Nephron (organoid): ENCODE measurements around the gene MAST3.

Experiments
- H3K27ac Mint-ChIP-seq, 3 experiments: 2 replicates each; pipeline ENCODE4 v1.8.0; 2020; ENCODE audit warnings: mixed read lengths in 3 of 3, mild to moderate bottlenecking in 2 of 3, moderate library complexity in 1 of 3
- H3K27me3 Mint-ChIP-seq: 2 replicates; pipeline ENCODE4 v1.8.0; 2021; ENCODE audit warnings: low read depth, mild to moderate bottlenecking, moderate library complexity, mixed read lengths
- H3K36me3 Mint-ChIP-seq: 2 replicates; pipeline ENCODE4 v1.8.0; 2020; ENCODE audit warnings: low read depth, mixed read lengths
- H3K4me1 Mint-ChIP-seq: 2 replicates; pipeline ENCODE4 v1.8.0; 2020; ENCODE audit warnings: mixed read lengths
- H3K4me3 Mint-ChIP-seq, 3 experiments: 2 replicates each; pipeline ENCODE4 v1.8.0; 2020; ENCODE audit warnings: mild to moderate bottlenecking in 3 of 3, mixed read lengths in 3 of 3, moderate library complexity in 2 of 3
- H3K9me3 Mint-ChIP-seq: 2 replicates; pipeline ENCODE4 v1.8.0; 2020; ENCODE audit warnings: mixed read lengths
- CTCF ChIP-seq, 3 experiments: fragments of 200-600 bp; sonication (generic); IDR thresholded peaks; one replicate each; pipeline ENCODE4 v1.5.0; 2021; ENCODE audit warnings: antibody characterized with exemption in 3 of 3; ENCODE audit not compliant: unreplicated experiment in 3 of 3

MAST3 gene

GRCh38 chr19:18128044-18128443 lies 30.5 kb downstream of the MAST3 start:
- no peak overlapping the region for H3K4me3 Mint-ChIP-seq
- H3K27me3 Mint-ChIP-seq = no peaks in the 10 kb centered on the region
- H3K36me3 Mint-ChIP-seq = peaks cover 42% of the 10 kb centered on the region
- H3K4me1 Mint-ChIP-seq = no peaks in the 10 kb centered on the region
- no peak for TF ChIP-seq CTCF (IDR thresholded peaks at IDR 0.05; ENCODE audit: unreplicated experiment in 3 of 3)
- no peak overlapping the region for H3K27ac Mint-ChIP-seq
- no peaks in the 10 kb centered on the region for H3K9me3 Mint-ChIP-seq

GRCh38 chr19:18128805-18129204 lies 31.2 kb downstream of the MAST3 start:
- Mint-ChIP-seq H3K4me1 (no peaks in the 10 kb centered on the region), H3K27me3 (no peaks in the 10 kb centered on the region), H3K27ac (no peak overlapping the region), H3K36me3 (peaks cover 38% of the 10 kb centered on the region), H3K9me3 (no peaks in the 10 kb centered on the region), H3K4me3 (no peak overlapping the region)
- no peak for TF ChIP-seq CTCF (IDR thresholded peaks at IDR 0.05; ENCODE audit: unreplicated experiment in 3 of 3)

- Mint-ChIP-seq H3K4me3 (no peak overlapping the region), H3K4me1 (no peaks in the 10 kb centered on the region), H3K27me3 (no peaks in the 10 kb centered on the region), H3K36me3 (peaks cover 35% of the 10 kb centered on the region), H3K9me3 (no peaks in the 10 kb centered on the region), H3K27ac (no peak overlapping the region)
- TF ChIP-seq CTCF (IDR thresholded peaks at IDR 0.05; ENCODE audit: unreplicated experiment in 3 of 3) = no peak
Observed at GRCh38 chr19:18130523-18131242, 33.1 kb downstream of the MAST3 start.

GRCh38 chr19:18131841-18132596 lies 34.4 kb downstream of the MAST3 start:
- no peaks in the 10 kb centered on the region for H3K4me1 Mint-ChIP-seq
- H3K9me3 Mint-ChIP-seq = no peaks in the 10 kb centered on the region
- peaks cover 32% of the 10 kb centered on the region for H3K36me3 Mint-ChIP-seq
- no peak overlapping the region for H3K27ac Mint-ChIP-seq
- no peak for TF ChIP-seq CTCF (IDR thresholded peaks at IDR 0.05; ENCODE audit: unreplicated experiment in 3 of 3)
- no peaks in the 10 kb centered on the region for H3K27me3 Mint-ChIP-seq
- H3K4me3 Mint-ChIP-seq = no peak overlapping the region

GRCh38 chr19:18135712-18136584 lies 38.4 kb downstream of the MAST3 start:
- peaks cover 31% of the 10 kb centered on the region for H3K36me3 Mint-ChIP-seq
- H3K9me3 Mint-ChIP-seq = no peaks in the 10 kb centered on the region
- TF ChIP-seq CTCF (IDR thresholded peaks at IDR 0.05; ENCODE audit: unreplicated experiment in 3 of 3) = no peak
- no peaks in the 10 kb centered on the region for H3K27me3 Mint-ChIP-seq
- H3K27ac Mint-ChIP-seq = peak overlapping the region; percentile 86 to 97 (median 92)
- no peak overlapping the region for H3K4me3 Mint-ChIP-seq
- H3K4me1 Mint-ChIP-seq = no peaks in the 10 kb centered on the region
